Skeletal muscle cell (primary cell): ENCODE results near the gene SLC5A12.

ENCODE experiments used
- DNase-seq: peaks from one replicate; pipeline ENCODE4 v3.0.0-alpha.2; 2010; ENCODE audit warnings: low read depth
- H3K4me3 ChIP-seq: 2 replicates; pipeline ENCODE4 v1.5.1; 2011; ENCODE audit warnings: low read depth, mild to moderate bottlenecking, control low read depth, low read length, moderate library complexity

Gene SLC5A12

GRCh38 chr11:26721948-26722475, at the start of gene SLC5A12:
Gene SLC5A12 (minus strand): TSS chr11:26722060. CDS start chr11:26721714, 346 bp downstream.
- no peak for DNase-seq
- H3K4me3 ChIP-seq: no peak within 1 kb of the TSS

GRCh38 chr11:26769027-26769426, 47.2 kb upstream of the SLC5A12 start:
- H3K4me3 ChIP-seq: no peak overlapping the region
- no peak for DNase-seq

GRCh38 chr11:26767060-26767459, 45.2 kb upstream of the SLC5A12 start:
- H3K4me3 ChIP-seq: no peak overlapping the region
- DNase-seq: no peak

- no peak for DNase-seq
Observed at GRCh38 chr11:26765323-26765722, 43.5 kb upstream of the SLC5A12 start.

GRCh38 chr11:26764825-26765224, 43.0 kb upstream of the SLC5A12 start:
- no peak overlapping the region for H3K4me3 ChIP-seq

More at GRCh38 chr11:26765323-26765722, 43.5 kb upstream of the SLC5A12 start:
- H3K4me3 ChIP-seq: no peak overlapping the region

GRCh38 chr11:26764315-26764714, 42.5 kb upstream of the SLC5A12 start:
- DNase-seq: no peak
- no peak overlapping the region for H3K4me3 ChIP-seq

More at GRCh38 chr11:26764825-26765224, 43.0 kb upstream of the SLC5A12 start:
- no peak for DNase-seq

GRCh38 chr11:26762089-26762488, 40.2 kb upstream of the SLC5A12 start:
- no peak for DNase-seq
- no peak overlapping the region for H3K4me3 ChIP-seq

GRCh38 chr11:26761361-26761809, 39.5 kb upstream of the SLC5A12 start:
- no peak overlapping the region for H3K4me3 ChIP-seq
- no peak for DNase-seq

GRCh38 chr11:26757995-26758394, 36.1 kb upstream of the SLC5A12 start:
- no peak for DNase-seq
- H3K4me3 ChIP-seq: no peak overlapping the region

GRCh38 chr11:26755762-26756161, 33.9 kb upstream of the SLC5A12 start:
- no peak overlapping the region for H3K4me3 ChIP-seq
- no peak for DNase-seq

GRCh38 chr11:26753723-26754504, 32.1 kb upstream of the SLC5A12 start:
- H3K4me3 ChIP-seq: no peak overlapping the region
- DNase-seq: peak; percentile 23

- no peak overlapping the region for H3K4me3 ChIP-seq
- no peak for DNase-seq
Observed at GRCh38 chr11:26749927-26750326, 28.1 kb upstream of the SLC5A12 start.

GRCh38 chr11:26743622-26744021, 21.8 kb upstream of the SLC5A12 start:
- no peak overlapping the region for H3K4me3 ChIP-seq
- no peak for DNase-seq

- no peak for DNase-seq
Observed at GRCh38 chr11:26742966-26743365, 21.1 kb upstream of the SLC5A12 start.

GRCh38 chr11:26741036-26741435, 19.2 kb upstream of the SLC5A12 start:
- no peak overlapping the region for H3K4me3 ChIP-seq
- peak; percentile 86 for DNase-seq

More at GRCh38 chr11:26742966-26743365, 21.1 kb upstream of the SLC5A12 start:
- no peak overlapping the region for H3K4me3 ChIP-seq

GRCh38 chr11:26739366-26740073, 17.7 kb upstream of the SLC5A12 start:
- H3K4me3 ChIP-seq: no peak overlapping the region
- DNase-seq: no peak

GRCh38 chr11:26734691-26735090, 12.8 kb upstream of the SLC5A12 start:
- no peak for DNase-seq
- no peak overlapping the region for H3K4me3 ChIP-seq

GRCh38 chr11:26731084-26731456, 9.2 kb upstream of the SLC5A12 start:
- H3K4me3 ChIP-seq: no peak overlapping the region
- no peak for DNase-seq

GRCh38 chr11:26730414-26731083, 8.7 kb upstream of the SLC5A12 start:
- no peak overlapping the region for H3K4me3 ChIP-seq
- peak; percentile 8 for DNase-seq

GRCh38 chr11:26729284-26729683, 7.4 kb upstream of the SLC5A12 start:
- H3K4me3 ChIP-seq: no peak overlapping the region
- no peak for DNase-seq
